ENCODE measurements around the gene REG4.

GRCh38 chr1:119816407-119816806 is 5.1 kb upstream of the REG4 start:
- TF ChIP-seq CTCF (IDR thresholded peaks at IDR 0.05) (no peak), EZH2 (IDR thresholded peaks at IDR 0.05; ENCODE audit: borderline replicate concordance, insufficient read depth, low read depth, low read length, poor library complexity, severe bottlenecking) (no peak)

Measured in B cell (primary cell).